HL-60/S4 treated with phorbol 12-myristate 13-acetate at 8.2 ng/mL for 4 days and 3 days (cell line): ENCODE results near the gene KLHL36.

Source experiments
- in situ Hi-C: fragments of 300-500 bp; cut with MboI; formaldehyde crosslinking; loops from 2 replicates; pipeline ENCODE4 v1.15.0; 2022; ENCODE audit warnings: low sequenced_read_pairs

Gene KLHL36

DNA sequence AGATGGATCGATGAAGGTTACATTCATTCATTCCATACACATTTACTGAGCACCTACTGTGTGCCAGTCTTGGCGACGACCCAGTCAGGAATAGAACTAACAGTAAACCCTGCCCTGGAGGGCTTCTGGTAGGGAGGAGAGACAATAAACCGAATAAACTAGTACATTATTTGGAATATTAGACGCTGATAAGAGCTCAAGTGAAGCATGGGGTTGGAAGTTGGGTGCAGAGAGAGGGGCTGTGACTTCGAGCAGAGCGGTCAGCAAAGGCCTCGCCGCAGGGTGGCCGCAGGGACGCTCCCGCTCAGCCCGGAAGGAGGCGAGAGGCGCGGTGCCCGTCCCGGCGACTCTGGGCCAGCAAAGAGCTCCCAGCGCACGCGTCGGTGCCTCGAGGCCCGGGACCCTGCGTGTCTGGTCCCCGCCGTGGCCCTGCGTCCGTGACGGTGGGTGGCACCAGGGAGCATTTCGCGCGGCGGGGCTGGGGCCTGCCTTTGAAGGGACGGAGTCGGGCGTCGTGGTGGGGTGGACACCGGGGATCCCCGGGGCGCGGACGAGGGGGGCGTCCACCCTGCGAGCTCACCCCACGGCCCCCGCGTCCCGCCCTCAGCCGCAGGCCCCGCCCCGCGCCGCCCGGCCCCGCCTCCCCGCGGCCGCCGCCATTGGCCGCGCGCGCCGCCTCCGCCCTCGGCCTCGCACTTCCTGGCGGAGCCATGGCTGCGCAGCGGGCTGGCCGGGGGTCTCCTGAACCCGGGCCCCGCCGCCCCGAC, at the start of gene KLHL36:
KLHL36 (plus strand) TSS at position 684 of the 767 bp plus-strand sequence. CDS start 2,357 bp downstream, outside the sequence.
- in situ Hi-C loops: loop anchor here (25.0 kb wide), 1 partner anchor 314 kb away; no protein-coding TSS in a partner anchor

GRCh38 chr16:84599521-84600202, 48.6 kb upstream of the KLHL36 start:
- in situ Hi-C loops: no loop called here

GRCh38 chr16:84600343-84601229, 47.7 kb upstream of the KLHL36 start:
- in situ Hi-C loops: no loop called here

GRCh38 chr16:84603140-84603816, 45.0 kb upstream of the KLHL36 start:
- in situ Hi-C loops: no loop called here

DNA sequence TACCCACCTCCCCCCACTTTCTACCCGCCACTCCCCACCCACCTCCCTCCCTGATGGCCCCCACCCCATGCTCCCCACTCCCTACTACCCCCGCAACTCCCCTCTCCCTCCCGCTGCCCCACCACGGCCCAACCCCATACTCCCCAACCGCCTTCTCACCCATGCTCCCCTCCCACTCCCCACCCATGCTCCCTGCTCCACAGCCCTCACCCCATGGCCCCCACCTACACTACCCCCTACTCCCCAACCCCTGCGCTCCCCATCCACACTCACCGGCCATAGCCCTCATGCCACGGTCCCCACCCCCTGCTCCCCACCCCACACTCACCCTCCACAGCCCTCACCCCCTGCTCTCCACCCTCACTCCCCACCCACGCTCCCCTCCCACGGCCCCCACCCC, 44.4 kb upstream of the KLHL36 start:
- in situ Hi-C loops: no loop called here

DNA sequence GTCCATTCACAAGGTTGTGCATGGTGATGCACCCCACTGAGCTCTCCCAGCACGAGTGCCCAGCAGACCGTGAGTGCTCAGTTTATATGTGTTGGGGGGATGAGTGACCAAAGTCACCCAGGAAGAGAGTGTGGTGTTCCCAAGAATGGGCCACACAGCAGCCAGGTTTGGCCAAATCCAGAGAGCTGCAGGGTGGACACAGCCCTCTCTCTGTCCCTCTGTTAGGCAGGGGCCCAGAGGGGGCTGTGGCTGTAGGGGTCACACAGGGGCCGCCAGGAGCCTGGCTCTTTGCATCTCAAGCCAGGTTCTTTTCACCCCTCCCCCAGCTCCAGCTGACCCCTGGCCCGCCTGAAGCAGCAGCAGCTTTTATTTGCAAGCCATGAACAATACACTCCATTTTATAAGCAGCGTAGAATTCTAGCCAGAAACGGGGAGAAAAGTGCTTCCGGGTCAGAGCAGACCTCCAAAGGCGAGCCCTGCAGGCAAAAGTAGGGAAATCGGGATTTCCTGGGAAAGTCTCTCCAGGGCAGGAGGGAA, 43.8 kb upstream of the KLHL36 start:
- in situ Hi-C loops: no loop called here

GRCh38 chr16:84605339-84605848, 42.9 kb upstream of the KLHL36 start:
- in situ Hi-C loops: no loop called here

- in situ Hi-C loops: no loop called here
These were observed 42.0 kb upstream of the KLHL36 start for GRCh38 chr16:84606081-84606875.

DNA sequence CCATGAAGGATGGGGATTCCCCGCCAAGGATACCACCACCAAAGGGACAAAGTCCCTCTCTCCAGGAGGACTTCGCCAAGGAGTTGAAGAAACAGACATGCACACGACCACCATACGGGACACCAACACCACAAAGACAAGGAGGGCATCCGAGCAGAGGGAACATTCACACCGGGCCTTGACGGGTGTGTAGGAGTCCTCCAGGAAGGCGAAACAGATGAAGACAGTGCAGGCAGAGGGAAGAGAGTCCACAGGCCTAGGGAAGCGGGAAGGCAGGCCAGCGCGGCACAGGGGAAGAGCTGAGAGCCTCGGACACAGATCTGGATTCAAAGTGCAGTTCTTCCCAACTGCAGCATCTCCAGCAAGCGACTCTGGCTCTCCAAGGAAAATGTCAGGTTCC, 41.2 kb upstream of the KLHL36 start:
- in situ Hi-C loops: no loop called here

DNA sequence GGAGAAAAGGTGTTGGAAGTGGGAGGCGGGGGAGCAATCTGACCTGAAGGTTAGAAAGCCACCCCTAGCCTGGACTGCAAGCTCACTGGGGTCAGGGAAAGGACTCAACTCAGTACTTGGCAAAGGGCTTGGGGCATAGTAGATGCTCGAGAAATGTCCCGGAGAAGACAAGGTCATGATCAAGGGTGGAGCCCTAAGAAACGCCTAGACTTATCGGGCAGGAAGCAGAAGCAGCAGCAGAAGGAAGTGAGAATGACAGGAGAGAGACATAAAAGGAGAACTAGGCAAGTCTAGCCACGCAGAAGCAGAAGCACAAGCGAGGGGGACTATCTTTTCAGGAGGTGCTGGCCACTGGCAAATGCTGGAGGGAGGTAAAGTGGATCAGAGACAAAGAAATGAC, 40.6 kb upstream of the KLHL36 start:
- in situ Hi-C loops: no loop called here

DNA sequence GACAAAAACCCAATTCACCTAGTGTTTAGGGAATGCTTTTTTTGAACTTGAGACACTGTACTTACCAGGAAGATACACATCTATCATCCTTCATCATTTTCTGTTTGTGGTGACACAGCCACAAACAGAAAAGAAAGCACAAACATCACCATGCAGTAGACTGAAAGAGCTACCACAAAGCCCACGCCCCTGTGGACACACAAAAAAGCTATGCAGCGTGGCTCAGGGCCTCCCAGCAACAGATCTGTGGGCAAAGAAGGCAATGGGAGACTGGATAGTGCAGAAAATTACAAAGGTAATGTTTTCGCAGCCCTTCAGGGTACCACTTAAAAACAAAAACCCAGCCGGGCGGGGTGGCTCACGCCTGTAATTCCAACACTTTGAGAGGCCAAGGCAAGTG, 40.0 kb upstream of the KLHL36 start:
- in situ Hi-C loops: no loop called here

- in situ Hi-C loops: no loop called here
These were observed 38.6 kb upstream of the KLHL36 start for GRCh38 chr16:84609563-84610177.

- in situ Hi-C loops: no loop called here
These were observed 37.9 kb upstream of the KLHL36 start for GRCh38 chr16:84610376-84610775.

GRCh38 chr16:84611041-84611440, 37.3 kb upstream of the KLHL36 start:
- in situ Hi-C loops: no loop called here

- in situ Hi-C loops: no loop called here
These were observed 35.6 kb upstream of the KLHL36 start for GRCh38 chr16:84612686-84613085.

- in situ Hi-C loops: no loop called here
These were observed 34.8 kb upstream of the KLHL36 start for GRCh38 chr16:84613408-84614072.

GRCh38 chr16:84614073-84614459, 34.2 kb upstream of the KLHL36 start:
- in situ Hi-C loops: no loop called here

- in situ Hi-C loops: no loop called here
These were observed 33.7 kb upstream of the KLHL36 start for GRCh38 chr16:84614623-84614967.
